Liver (tissue), 3 donors: ENCODE data around the gene ATAD3C.

Experiments
- ATF3 ChIP-seq: IDR thresholded peaks from 2 replicates; pipeline ENCODE4 v1.6.1; 2016; ENCODE audit warnings: antibody characterized with exemption
- CTCF ChIP-seq: fragments of 150-350 bp; IDR thresholded peaks from 2 replicates; pipeline ENCODE4 v1.5.1; 2017; ENCODE audit warnings: improper control_type of control experiment, low read depth, low read length; ENCODE audit not compliant: missing input control
- GABPA ChIP-seq, 2 donors: IDR thresholded peaks in 1 of 2; conservative IDR thresholded peaks in 1 of 2; 2 replicates each; pipeline ENCODE4 v1.6.1; 2016; ENCODE audit warnings: antibody characterized with exemption in 2 of 2, mild to moderate bottlenecking in 1 of 2, moderate library complexity in 1 of 2
- REST ChIP-seq: IDR thresholded peaks from 2 replicates; pipeline ENCODE4 v1.6.1; 2016; ENCODE audit warnings: antibody characterized with exemption, mild to moderate bottlenecking
- RXRA ChIP-seq, 2 donors: IDR thresholded peaks; 2 replicates each; pipeline ENCODE4 v1.6.1; 2017 to 2018; ENCODE audit warnings: antibody characterized with exemption in 2 of 2, mild to moderate bottlenecking in 1 of 2
- SP1 ChIP-seq: IDR thresholded peaks from 2 replicates; pipeline ENCODE4 v1.6.1; 2018; ENCODE audit warnings: antibody characterized with exemption, mild to moderate bottlenecking
- TAF1 ChIP-seq: conservative IDR thresholded peaks from 2 replicates; pipeline ENCODE4 v1.6.1; 2016; ENCODE audit warnings: antibody characterized with exemption, mild to moderate bottlenecking
- donor health status: healthy.
- donor health status: healthy.

GRCh38 chr1:1432274-1432950 lies 17.1 kb upstream of the ATAD3C start:
- no peak for TF ChIP-seq REST
- no peak for TF ChIP-seq ATF3
- no peak for TF ChIP-seq CTCF
- no peak for TF ChIP-seq SP1
- no peak for TF ChIP-seq TAF1
- TF ChIP-seq GABPA (IDR thresholded peaks at IDR 0.05 in 1 of 2, conservative IDR thresholded peaks at IDR 0.05 in 1 of 2): no peak
- no peak for TF ChIP-seq RXRA (IDR thresholded peaks at IDR 0.05)
